ENCODE data around the gene DNAJB13. TPM values are rescaled to one million over a fixed set of nuclear protein-coding genes. Genes with fewer than 3 reads are reported as not detected.

The DNAJB13 gene
- total and polyA plus RNA-seq, 2 of the 13 experiments (the other 11 are each of a cell fraction or from before 2014, with no cell fraction given), result 2.3 TPM; not detected in 1

DNA sequence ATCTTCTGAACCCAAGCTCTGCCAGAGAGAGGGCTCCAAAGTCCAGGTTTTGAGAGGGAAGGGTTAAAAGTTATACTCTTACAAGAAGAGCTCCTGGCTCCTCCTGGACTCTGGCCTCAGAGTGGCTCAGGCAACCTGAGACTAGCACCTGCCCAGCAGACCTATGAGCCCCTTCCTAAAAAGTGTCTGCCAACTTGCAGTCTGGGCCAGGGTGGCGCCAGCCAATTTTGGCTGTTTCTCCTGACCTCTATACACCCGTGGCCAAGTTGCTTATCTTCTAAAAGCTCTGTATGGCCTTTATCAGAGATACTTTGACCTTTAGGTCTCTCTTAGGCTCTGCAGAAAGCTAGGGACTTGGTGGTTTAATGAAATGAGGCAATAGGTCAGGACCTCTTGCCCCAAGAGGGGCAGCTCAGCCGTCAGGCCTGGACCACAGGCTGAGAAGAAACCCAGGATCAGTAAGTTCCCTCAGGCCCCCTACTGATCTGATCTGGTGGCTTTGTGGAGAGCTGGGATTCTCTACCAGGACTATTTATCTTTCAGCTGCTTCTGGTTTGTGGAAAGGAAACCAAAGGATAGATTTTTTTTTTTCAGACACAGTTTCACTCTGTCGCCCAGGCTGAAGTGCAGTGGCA lies 68.4 kb downstream of the DNAJB13 start (continued):
- TF ChIP-seq, protein P1, sequence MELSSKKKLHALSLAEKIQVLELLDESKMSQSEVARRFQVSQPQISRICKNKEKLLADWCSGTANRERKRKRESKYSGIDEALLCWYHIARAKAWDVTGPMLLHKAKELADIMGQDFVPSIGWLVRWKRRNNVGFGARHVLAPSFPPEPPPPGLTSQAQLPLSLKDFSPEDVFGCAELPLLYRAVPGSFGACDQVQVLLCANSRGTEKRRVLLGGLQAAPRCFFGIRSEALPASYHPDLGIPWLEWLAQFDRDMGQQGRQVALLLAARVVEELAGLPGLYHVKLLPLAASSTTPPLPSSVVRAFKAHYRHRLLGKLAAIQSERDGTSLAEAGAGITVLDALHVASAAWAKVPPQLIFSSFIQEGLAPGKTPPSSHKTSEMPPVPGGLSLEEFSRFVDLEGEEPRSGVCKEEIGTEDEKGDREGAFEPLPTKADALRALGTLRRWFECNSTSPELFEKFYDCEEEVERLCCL (CRISPR knock-in tag; IDR thresholded peaks at IDR 0.05; ENCODE audit: borderline replicate concordance), result no peak
- TF ChIP-seq, protein P2, sequence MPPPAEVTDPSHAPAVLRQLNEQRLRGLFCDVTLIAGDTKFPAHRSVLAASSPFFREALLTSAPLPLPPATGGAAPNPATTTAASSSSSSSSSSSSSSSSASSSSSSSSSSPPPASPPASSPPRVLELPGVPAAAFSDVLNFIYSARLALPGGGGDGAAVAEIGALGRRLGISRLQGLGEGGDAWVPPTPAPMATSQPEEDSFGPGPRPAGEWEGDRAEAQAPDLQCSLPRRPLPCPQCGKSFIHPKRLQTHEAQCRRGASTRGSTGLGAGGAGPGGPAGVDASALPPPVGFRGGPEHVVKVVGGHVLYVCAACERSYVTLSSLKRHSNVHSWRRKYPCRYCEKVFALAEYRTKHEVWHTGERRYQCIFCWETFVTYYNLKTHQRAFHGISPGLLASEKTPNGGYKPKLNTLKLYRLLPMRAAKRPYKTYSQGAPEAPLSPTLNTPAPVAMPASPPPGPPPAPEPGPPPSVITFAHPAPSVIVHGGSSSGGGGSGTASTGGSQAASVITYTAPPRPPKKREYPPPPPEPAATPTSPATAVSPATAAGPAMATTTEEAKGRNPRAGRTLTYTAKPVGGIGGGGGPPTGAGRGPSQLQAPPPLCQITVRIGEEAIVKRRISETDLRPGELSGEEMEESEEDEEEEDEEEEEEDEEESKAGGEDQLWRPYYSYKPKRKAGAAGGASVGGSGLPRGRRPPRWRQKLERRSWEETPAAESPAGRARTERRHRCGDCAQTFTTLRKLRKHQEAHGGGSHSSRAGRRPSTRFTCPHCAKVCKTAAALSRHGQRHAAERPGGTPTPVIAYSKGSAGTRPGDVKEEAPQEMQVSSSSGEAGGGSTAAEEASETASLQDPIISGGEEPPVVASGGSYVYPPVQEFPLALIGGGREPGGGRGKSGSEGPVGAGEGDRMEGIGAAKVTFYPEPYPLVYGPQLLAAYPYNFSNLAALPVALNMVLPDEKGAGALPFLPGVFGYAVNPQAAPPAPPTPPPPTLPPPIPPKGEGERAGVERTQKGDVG (CRISPR knock-in tag; IDR thresholded peaks at IDR 0.05; ENCODE audit: borderline replicate concordance), result no peak
- TF ChIP-seq ZNF335 (CRISPR knock-in tag; IDR thresholded peaks at IDR 0.05) (no peak), ZNF333 (CRISPR knock-in tag; IDR thresholded peaks at IDR 0.05; ENCODE audit: borderline replicate concordance) (no peak), FOXK2 (IDR thresholded peaks at IDR 0.05) (no peak)
- TF ChIP-seq, protein P3, sequence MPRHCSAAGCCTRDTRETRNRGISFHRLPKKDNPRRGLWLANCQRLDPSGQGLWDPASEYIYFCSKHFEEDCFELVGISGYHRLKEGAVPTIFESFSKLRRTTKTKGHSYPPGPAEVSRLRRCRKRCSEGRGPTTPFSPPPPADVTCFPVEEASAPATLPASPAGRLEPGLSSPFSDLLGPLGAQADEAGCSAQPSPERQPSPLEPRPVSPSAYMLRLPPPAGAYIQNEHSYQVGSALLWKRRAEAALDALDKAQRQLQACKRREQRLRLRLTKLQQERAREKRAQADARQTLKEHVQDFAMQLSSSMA (CRISPR knock-in tag; IDR thresholded peaks at IDR 0.05), result no peak
- TF ChIP-seq, protein P4, sequence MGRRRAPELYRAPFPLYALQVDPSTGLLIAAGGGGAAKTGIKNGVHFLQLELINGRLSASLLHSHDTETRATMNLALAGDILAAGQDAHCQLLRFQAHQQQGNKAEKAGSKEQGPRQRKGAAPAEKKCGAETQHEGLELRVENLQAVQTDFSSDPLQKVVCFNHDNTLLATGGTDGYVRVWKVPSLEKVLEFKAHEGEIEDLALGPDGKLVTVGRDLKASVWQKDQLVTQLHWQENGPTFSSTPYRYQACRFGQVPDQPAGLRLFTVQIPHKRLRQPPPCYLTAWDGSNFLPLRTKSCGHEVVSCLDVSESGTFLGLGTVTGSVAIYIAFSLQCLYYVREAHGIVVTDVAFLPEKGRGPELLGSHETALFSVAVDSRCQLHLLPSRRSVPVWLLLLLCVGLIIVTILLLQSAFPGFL (CRISPR knock-in tag; IDR thresholded peaks at IDR 0.05), result no peak

All from HepG2 (cell line).